ENCODE data around the gene BOLA2.
"Not testable (repeated sequence)": the region's sequence is repeated elsewhere in the genome, so short reads cannot be mapped to it uniquely, and the experiment has no call there.

DNA sequence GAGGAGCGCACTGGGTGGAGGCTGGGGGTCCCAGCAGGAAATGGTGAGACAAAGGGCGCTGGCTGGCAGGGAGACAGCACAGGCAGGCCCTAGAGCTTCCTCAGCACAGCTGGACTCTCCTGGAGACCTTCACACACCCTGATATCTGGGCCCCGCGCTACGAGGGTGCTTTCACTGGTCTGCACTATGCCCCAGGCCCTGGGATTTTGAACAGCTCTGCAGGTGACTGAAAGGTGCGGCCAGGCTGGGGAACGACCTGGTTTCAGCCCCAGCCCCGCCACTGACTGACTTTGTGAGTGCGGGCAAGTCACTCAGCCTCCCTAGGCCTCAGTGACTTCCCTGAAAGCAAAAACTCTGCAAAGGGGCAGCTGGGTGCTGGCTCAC is 6.5 kb upstream of the BOLA2 start:
- TF ChIP-seq, protein P1, sequence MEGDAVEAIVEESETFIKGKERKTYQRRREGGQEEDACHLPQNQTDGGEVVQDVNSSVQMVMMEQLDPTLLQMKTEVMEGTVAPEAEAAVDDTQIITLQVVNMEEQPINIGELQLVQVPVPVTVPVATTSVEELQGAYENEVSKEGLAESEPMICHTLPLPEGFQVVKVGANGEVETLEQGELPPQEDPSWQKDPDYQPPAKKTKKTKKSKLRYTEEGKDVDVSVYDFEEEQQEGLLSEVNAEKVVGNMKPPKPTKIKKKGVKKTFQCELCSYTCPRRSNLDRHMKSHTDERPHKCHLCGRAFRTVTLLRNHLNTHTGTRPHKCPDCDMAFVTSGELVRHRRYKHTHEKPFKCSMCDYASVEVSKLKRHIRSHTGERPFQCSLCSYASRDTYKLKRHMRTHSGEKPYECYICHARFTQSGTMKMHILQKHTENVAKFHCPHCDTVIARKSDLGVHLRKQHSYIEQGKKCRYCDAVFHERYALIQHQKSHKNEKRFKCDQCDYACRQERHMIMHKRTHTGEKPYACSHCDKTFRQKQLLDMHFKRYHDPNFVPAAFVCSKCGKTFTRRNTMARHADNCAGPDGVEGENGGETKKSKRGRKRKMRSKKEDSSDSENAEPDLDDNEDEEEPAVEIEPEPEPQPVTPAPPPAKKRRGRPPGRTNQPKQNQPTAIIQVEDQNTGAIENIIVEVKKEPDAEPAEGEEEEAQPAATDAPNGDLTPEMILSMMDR (conservative IDR thresholded peaks at IDR 0.05; ENCODE audit: low read depth, low read length): not testable (repeated sequence)
- not testable (repeated sequence) for TF ChIP-seq MXI1 (IDR thresholded peaks at IDR 0.05; ENCODE audit: borderline replicate concordance, low read depth, low read length); SMC3 (IDR thresholded peaks at IDR 0.05; ENCODE audit: low read depth, low read length); POLR2A (IDR thresholded peaks at IDR 0.05; ENCODE audit: low read depth, low read length); MAZ (IDR thresholded peaks at IDR 0.05; ENCODE audit: borderline replicate concordance, low read depth, low read length); MAFK (IDR thresholded peaks at IDR 0.05; ENCODE audit: low read depth, low read length); RAD21 (IDR thresholded peaks at IDR 0.05; ENCODE audit: low read length); RFX5 (IDR thresholded peaks at IDR 0.05; ENCODE audit: low read depth, low read length); RCOR1 (IDR thresholded peaks at IDR 0.05; ENCODE audit: insufficient replicate concordance, low read length); CEBPB (IDR thresholded peaks at IDR 0.05; ENCODE audit: low read depth, low read length); FOS (IDR thresholded peaks at IDR 0.05; ENCODE audit: low read depth, low read length)
- TF ChIP-seq, protein P2, sequence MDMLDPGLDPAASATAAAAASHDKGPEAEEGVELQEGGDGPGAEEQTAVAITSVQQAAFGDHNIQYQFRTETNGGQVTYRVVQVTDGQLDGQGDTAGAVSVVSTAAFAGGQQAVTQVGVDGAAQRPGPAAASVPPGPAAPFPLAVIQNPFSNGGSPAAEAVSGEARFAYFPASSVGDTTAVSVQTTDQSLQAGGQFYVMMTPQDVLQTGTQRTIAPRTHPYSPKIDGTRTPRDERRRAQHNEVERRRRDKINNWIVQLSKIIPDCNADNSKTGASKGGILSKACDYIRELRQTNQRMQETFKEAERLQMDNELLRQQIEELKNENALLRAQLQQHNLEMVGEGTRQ (IDR thresholded peaks at IDR 0.05; ENCODE audit: low read depth, low read length): not testable (repeated sequence)

All from IMR-90 (cell line).